Activated CD4-positive, alpha-beta T cell treated with anti-CD3 and anti-CD28 coated beads, Interleukin-2, amount 10 ng/mL, durations not matched to agents 24 days and 14 days (primary cell): ENCODE results near the gene ETV5. TPM values are rescaled to one million over a fixed set of nuclear protein-coding genes. Genes with fewer than 3 reads are reported as not detected.

Experiments used
- DNase-seq: peaks from one replicate; pipeline ENCODE4 v3.0.0; 2022
- H3K27ac Mint-ChIP-seq: one replicate; pipeline ENCODE4 v1.8.0; 2022; ENCODE audit warnings: mild to moderate bottlenecking, mixed read lengths
- H3K27me3 Mint-ChIP-seq: one replicate; pipeline ENCODE4 v1.8.0; 2022; ENCODE audit warnings: mixed read lengths
- H3K36me3 Mint-ChIP-seq: one replicate; pipeline ENCODE4 v1.8.0; 2022; ENCODE audit warnings: low read depth, mild to moderate bottlenecking, mixed read lengths
- H3K4me1 Mint-ChIP-seq: one replicate; pipeline ENCODE4 v1.8.0; 2021; ENCODE audit warnings: mixed read lengths
- H3K4me3 Mint-ChIP-seq: one replicate; pipeline ENCODE4 v1.8.0; 2022; ENCODE audit warnings: mild to moderate bottlenecking, moderate library complexity, mixed read lengths
- H3K9me3 Mint-ChIP-seq: one replicate; pipeline ENCODE4 v1.8.0; 2021; ENCODE audit warnings: mixed read lengths
- intact Hi-C: fragments of 100-400 bp; cut with micrococcal nuclease; formaldehyde crosslinking; loops from one replicate; pipeline ENCODE4 v1.15.1; 2023
- total RNA-seq: library from RNA; stranded (reverse); gene quantifications from 2 replicates; pipeline ENCODE4 v1.2.3, GENCODE V29; 2022

ETV5 gene
- total RNA-seq, 1 donor from 2014 or later = 2.5 TPM

DNA sequence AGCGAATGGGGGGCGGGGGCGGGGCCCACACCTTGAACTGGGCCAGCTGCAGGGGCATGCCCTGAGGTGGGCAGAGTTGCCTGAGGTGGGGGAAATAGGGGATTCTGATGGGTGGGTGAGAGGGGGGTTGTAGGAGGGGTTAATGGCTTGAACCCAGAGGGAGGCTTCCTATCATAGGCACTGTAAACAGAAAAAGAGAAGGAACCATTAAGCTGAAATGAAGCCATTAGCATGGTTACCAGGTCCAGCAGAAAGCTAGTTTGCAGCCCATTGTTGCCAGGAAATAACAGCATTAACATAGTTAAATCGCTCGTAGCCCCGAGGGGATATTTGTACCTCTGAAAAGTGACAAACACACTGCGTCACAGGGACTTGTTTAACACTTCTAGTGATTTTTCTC is 29.0 kb downstream of the ETV5 start:
- Mint-ChIP-seq H3K36me3 (no peaks in the 10 kb centered on the region), H3K4me1 (no peaks in the 10 kb centered on the region), H3K4me3 (no peak overlapping the region), H3K9me3 (no peaks in the 10 kb centered on the region), H3K27me3 (peaks cover 44% of the 10 kb centered on the region), H3K27ac (no peak overlapping the region)
- intact Hi-C loops = no loop called here
- DNase-seq = no peak

DNA sequence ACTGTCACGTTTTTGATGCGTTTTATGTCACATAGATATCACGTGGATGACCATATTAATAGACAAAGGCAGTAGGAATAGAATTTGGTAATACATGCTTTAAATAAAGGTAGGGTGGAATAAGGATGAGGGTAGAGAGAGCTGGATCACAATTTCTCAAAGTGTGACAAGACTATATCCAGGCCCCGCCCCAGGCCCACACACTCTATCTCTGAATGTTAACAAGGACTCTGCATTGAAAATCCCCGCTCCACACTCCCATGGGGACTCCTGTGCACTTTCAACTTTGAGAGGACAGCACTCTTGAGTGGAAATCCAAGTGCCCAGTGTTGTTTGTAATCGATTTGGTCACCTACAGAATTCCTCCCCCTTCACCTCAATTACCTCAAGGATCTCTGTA is 31.4 kb downstream of the ETV5 start:
- H3K27ac Mint-ChIP-seq = no peak overlapping the region
- no peak for DNase-seq
- H3K4me3 Mint-ChIP-seq = no peak overlapping the region
- peaks cover 33% of the 10 kb centered on the region for H3K27me3 Mint-ChIP-seq
- intact Hi-C loops = no loop called here
- no peaks in the 10 kb centered on the region for H3K9me3 Mint-ChIP-seq
- H3K4me1 Mint-ChIP-seq = no peaks in the 10 kb centered on the region
- H3K36me3 Mint-ChIP-seq = no peaks in the 10 kb centered on the region

DNA sequence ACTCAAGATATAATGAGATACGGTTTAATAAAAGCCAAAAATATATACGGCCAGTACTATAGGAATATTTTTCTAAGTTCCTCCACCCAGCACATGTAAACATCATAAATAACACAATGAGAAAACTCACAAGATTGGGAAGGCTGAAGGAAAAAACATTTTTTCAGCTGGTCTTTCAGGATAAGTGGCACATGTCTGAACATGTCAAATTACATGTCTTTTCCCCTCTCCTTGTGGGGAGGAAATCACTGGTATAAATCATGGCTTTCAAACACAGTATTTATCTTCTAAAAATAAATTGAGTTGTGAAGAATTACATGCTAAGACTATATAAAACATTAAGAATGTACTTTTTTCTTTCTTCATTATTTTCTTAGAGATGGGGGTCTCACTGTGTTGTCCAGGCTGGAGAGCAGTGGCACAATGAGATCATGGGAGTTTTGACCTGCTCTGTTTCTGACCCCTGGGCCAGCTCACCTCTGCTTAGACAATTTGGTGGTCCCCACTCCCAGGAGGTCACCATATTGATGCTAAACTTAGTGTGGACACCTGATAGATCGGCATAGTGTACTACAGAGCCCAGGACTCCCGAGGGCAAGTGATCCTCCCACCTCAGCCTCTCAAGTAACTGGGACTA is 32.8 kb downstream of the ETV5 start:
- Mint-ChIP-seq H3K9me3 (no peaks in the 10 kb centered on the region), H3K4me1 (peaks cover 2% of the 10 kb centered on the region), H3K27ac (no peak overlapping the region), H3K4me3 (no peak overlapping the region), H3K27me3 (peaks cover 29% of the 10 kb centered on the region), H3K36me3 (no peaks in the 10 kb centered on the region)
- DNase-seq = no peak
- intact Hi-C loops = no loop called here

DNA sequence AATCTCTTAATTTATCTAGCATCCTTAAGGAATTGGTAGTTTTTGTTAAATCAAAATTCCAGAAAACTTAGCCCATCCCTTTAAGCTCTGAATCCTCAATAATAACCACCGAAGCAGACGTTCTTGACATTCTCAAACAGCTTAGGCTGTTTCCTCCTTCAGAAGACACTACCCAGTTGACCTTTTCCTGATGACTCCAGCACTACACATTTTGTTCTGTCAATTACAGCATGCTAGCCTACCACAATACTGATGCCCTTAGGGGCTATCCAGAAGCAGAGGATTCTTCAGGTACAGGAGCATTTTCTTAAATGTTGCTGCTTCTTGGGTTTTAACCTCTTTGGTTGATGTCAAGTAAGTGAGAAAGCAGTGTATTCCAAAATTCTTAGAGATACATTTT is 33.4 kb downstream of the ETV5 start:
- Mint-ChIP-seq H3K27ac (no peak overlapping the region), H3K27me3 (peaks cover 27% of the 10 kb centered on the region), H3K36me3 (peaks cover 3% of the 10 kb centered on the region), H3K4me1 (peaks cover 7% of the 10 kb centered on the region), H3K4me3 (no peak overlapping the region), H3K9me3 (no peaks in the 10 kb centered on the region)
- intact Hi-C loops = no loop called here
- no peak for DNase-seq

DNA sequence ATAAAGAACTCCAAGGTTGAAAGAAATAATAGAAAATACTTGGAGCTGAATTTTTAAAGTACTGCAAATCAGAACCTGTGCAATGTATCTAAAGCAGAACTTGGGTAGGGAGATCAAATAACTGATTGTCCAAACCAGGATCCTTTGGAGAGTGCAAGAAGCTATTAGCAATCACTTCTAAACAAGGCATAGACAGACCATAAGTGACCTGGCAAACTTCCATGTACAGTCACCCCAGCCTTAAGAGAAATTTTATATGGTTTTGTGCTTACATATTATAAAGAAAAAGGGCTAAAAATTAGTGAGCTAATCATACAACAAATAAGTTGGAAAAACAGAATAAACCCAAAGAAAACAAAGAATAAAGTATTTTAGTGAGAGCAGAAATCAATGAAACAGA is 35.2 kb downstream of the ETV5 start:
- no peak overlapping the region for H3K4me3 Mint-ChIP-seq
- H3K27ac Mint-ChIP-seq = no peak overlapping the region
- intact Hi-C loops = no loop called here
- peaks cover 18% of the 10 kb centered on the region for H3K27me3 Mint-ChIP-seq
- no peaks in the 10 kb centered on the region for H3K9me3 Mint-ChIP-seq
- DNase-seq = no peak
- H3K4me1 Mint-ChIP-seq = peaks cover 12% of the 10 kb centered on the region
- peaks cover 3% of the 10 kb centered on the region for H3K36me3 Mint-ChIP-seq

DNA sequence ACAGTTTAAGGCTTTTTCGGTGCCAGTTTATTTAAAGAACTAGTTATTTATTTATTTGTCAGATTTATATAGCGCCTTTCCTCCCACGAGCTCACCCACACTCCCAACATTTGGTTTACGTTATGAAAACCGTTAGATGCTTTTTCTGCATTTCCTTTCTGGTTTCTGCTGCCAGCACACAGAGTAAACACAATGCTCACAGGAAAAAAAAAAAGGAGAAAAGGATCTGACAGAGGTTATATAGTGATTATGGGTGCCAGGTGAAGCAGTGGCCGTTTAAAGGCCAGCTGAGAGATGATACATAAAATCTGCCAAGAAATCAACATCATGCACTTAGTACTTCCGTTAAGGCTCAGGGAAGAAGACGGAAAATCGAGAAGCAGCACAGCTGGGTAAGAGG is 37.9 kb downstream of the ETV5 start:
- peaks cover 3% of the 10 kb centered on the region for H3K36me3 Mint-ChIP-seq
- no peak overlapping the region for H3K27ac Mint-ChIP-seq
- intact Hi-C loops = no loop called here
- H3K4me1 Mint-ChIP-seq = peaks cover 17% of the 10 kb centered on the region
- no peaks in the 10 kb centered on the region for H3K9me3 Mint-ChIP-seq
- H3K27me3 Mint-ChIP-seq = peaks cover 15% of the 10 kb centered on the region
- DNase-seq = no peak
- H3K4me3 Mint-ChIP-seq = no peak overlapping the region

DNA sequence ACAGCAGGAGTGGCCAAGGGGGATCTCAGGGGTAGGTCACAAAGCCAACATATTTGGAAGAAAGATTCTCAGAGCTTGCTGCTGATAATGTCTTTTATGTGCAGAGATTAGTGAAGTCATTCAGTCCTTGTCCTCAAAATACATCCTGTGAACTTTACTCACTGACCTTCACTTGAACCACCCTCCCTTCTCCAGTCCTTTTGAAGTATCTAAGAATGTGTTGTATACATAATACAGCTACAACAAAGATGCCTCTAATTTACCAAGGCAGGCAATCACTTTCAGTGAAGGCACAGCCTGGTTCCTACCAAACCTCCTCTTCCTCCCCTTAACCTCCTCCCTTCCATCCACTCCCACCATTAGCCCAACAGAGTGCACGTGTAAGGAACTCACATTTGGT is 38.3 kb downstream of the ETV5 start:
- no peak overlapping the region for H3K27ac Mint-ChIP-seq
- intact Hi-C loops = no loop called here
- no peaks in the 10 kb centered on the region for H3K9me3 Mint-ChIP-seq
- H3K4me3 Mint-ChIP-seq = no peak overlapping the region
- no peak for DNase-seq
- H3K36me3 Mint-ChIP-seq = peaks cover 3% of the 10 kb centered on the region
- peaks cover 17% of the 10 kb centered on the region for H3K4me1 Mint-ChIP-seq
- peaks cover 17% of the 10 kb centered on the region for H3K27me3 Mint-ChIP-seq

DNA sequence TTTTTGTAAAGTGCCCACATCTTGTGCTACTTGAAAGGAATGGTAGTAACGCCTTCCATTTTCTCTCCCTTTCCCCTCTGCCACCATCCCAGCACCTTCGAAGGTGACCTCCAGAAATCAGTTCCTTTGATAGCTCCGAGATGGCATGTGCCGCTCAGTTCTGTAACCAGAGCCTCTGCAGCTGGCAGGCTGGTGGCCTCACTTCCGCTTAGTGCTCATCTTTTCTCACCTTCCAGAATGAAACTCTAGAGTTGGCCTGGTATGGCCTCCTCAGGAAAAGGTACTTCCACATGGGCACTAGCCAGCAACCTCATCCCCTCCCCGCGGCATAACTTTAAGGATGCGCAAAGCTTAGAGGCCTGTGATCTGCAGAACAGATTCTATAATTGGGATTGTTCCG is 38.8 kb downstream of the ETV5 start:
- Mint-ChIP-seq H3K27me3 (peaks cover 18% of the 10 kb centered on the region), H3K4me3 (no peak overlapping the region), H3K9me3 (no peaks in the 10 kb centered on the region), H3K27ac (no peak overlapping the region), H3K36me3 (peaks cover 3% of the 10 kb centered on the region), H3K4me1 (peaks cover 17% of the 10 kb centered on the region)
- no peak for DNase-seq
- intact Hi-C loops = no loop called here

DNA sequence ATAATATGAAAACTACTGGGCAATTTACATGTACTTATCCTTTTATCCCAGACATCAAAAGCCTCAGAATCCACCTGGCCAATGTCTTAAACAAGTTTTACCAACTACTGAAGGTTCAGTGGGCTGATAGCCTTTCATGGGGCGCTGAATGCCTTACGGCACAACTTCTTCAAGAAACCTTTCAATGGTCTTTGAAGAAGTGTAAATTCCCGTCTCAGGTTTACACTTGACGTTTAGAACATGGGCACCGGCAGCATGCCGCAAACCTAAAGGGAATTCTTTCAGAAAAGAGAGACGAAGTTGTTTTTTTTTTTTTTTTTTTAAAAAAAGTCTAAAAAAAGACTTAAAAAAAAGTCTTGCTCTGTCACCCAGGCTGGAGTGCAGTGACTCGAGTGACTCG is 39.7 kb downstream of the ETV5 start:
- DNase-seq = no peak
- H3K9me3 Mint-ChIP-seq = no peaks in the 10 kb centered on the region
- intact Hi-C loops = loop anchor here (10.0 kb wide), 1 partner anchor 176 kb away; no protein-coding TSS in a partner anchor
- no peak overlapping the region for H3K4me3 Mint-ChIP-seq
- peaks cover 24% of the 10 kb centered on the region for H3K27me3 Mint-ChIP-seq
- peaks cover 3% of the 10 kb centered on the region for H3K36me3 Mint-ChIP-seq
- H3K4me1 Mint-ChIP-seq = peaks cover 17% of the 10 kb centered on the region
- no peak overlapping the region for H3K27ac Mint-ChIP-seq

DNA sequence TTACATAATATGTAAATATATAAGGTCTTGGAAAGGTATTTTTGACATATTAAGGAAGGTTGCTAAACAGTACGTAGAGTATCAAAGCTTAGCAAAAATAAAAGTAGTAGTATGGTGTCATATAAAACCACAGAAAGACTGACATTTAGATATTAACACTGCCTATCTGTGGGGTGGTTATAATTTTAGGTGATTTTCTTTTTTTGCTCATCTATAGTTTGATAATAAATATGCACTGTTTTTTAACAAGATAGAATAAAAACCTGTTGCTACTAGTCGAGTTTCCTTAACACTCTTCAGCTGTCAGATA is 40.7 kb downstream of the ETV5 start:
- Mint-ChIP-seq H3K4me1 (peaks cover 17% of the 10 kb centered on the region), H3K9me3 (no peaks in the 10 kb centered on the region)
- no peak for DNase-seq

DNA sequence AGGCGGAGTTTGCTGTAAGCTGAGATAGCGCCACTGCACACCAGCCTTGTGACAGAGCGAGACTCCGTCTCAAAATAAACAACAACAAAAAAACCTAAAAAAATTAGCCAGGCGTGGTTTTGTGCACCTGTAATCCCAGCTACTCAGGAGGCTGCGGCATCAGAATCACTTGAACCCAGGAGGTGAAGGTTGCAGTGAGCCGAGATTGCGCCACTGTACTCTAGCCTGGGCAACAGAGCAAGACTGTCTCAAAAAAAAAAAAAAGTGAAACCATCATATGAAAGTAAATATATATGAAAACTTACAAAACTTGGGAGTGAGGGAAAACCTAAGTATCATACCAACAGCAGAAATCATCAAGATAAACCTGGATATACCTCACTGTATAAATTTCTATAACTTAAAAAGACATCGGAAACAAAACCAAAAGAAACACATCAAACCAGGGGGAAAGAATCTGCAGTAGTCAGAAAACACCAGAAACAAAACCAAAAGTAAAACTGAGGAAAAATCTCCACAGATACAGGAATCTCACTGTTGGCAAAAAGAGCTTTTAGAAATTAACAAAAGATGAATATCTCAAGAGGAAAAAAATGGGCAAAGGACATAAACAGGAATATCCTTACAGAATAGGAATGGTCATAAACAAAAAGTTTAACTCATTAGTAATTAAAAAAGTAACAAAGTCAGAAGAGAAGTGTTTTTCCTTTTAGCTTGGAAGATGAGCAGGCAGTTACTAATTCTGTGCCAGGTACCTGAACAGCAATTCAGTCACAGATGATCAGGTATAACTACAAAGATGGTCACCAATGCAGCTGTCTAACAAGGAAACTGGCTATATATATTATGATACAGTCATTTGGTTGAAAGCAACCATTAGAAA is 41.3 kb downstream of the ETV5 start:
- peak; percentile 58 for DNase-seq
- peak overlapping the region; percentile 78 for H3K4me3 Mint-ChIP-seq
- H3K27ac Mint-ChIP-seq = peak overlapping the region; percentile 2
- peaks cover 17% of the 10 kb centered on the region for H3K4me1 Mint-ChIP-seq
- H3K27me3 Mint-ChIP-seq = peaks cover 34% of the 10 kb centered on the region
- peaks cover 3% of the 10 kb centered on the region for H3K36me3 Mint-ChIP-seq
- intact Hi-C loops = loop anchor here (10.0 kb wide), 1 partner anchor 177 kb away; no protein-coding TSS in a partner anchor
- H3K9me3 Mint-ChIP-seq = no peaks in the 10 kb centered on the region

More for the DNA sequence above, 40.7 kb downstream of the ETV5 start:
- Mint-ChIP-seq H3K27ac (no peak overlapping the region), H3K36me3 (peaks cover 3% of the 10 kb centered on the region), H3K4me3 (no peak overlapping the region), H3K27me3 (peaks cover 31% of the 10 kb centered on the region)
- intact Hi-C loops = loop anchor here (10.0 kb wide), 1 partner anchor 177 kb away; no protein-coding TSS in a partner anchor

DNA sequence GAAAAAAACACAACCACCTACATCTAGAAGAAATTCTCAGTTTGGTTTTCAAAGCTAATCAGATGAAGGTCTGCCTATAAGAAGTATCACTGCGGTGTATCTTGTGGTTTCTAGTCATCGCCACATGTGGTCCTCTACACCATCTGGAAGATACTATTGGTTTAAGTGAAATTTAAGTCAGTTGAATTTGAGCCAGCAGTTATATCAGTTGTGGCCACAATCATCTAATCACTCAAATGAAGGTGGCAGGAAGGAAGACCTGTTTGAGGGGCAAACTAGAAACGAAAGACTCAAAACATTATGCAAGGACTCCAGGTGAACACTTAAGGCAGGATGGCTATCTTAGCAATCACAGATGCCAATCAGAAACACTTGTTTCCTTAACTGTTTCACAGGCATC is 48.7 kb downstream of the ETV5 start:
- no peaks in the 10 kb centered on the region for H3K9me3 Mint-ChIP-seq
- H3K4me3 Mint-ChIP-seq = no peak overlapping the region
- no peak overlapping the region for H3K27ac Mint-ChIP-seq
- peaks cover 73% of the 10 kb centered on the region for H3K27me3 Mint-ChIP-seq
- no peaks in the 10 kb centered on the region for H3K36me3 Mint-ChIP-seq
- intact Hi-C loops = loop anchor here (2.0 to 10.0 kb wide), 2 partner anchors 51 to 185 kb away; no protein-coding TSS in a partner anchor
- H3K4me1 Mint-ChIP-seq = peaks cover 10% of the 10 kb centered on the region
- DNase-seq = peak; percentile 70

DNA sequence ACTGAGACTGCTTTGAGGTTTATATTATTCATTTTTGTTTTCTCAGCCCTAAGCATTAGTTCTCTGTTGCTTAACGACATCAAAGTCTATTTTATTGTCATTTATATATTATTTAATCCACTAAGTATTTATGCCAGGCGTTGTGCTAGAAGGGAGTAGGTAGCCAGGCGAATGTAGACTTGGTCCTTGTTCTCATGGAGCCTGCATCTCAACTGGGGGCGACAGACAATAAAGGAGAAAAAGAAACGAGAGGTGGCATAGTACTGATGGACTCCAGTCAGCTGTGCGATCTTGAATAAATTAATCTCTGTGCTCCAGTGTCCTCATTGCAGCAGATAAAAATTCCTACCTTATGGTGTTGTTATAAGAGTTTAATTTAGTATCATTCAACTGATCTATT is 49.7 kb downstream of the ETV5 start:
- Mint-ChIP-seq H3K4me3 (no peak overlapping the region), H3K4me1 (peaks cover 10% of the 10 kb centered on the region), H3K9me3 (no peaks in the 10 kb centered on the region), H3K27ac (no peak overlapping the region), H3K36me3 (no peaks in the 10 kb centered on the region), H3K27me3 (peaks cover 69% of the 10 kb centered on the region)
- intact Hi-C loops = no loop called here
- no peak for DNase-seq

DNA sequence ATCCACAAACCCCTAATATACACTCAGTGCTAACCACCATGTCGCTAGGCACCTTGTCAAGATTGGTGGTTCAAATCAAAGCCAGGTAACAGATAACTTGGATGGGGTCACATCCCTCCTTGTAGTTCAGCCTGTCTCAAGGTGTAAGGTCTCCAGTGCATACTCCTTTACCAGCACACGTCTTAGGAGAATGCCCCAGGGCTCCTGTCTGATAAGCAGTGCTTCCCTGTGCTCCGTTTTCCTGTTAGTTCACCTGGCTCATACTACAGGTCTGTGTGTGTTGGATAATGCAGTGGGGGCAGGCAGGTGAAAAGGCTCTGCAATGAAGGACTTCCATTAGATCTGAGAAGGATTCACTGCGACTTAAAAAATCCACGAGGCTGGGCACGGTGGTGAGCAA is 50.7 kb downstream of the ETV5 start:
- H3K27ac Mint-ChIP-seq = no peak overlapping the region
- peaks cover 65% of the 10 kb centered on the region for H3K27me3 Mint-ChIP-seq
- H3K9me3 Mint-ChIP-seq = no peaks in the 10 kb centered on the region
- H3K36me3 Mint-ChIP-seq = no peaks in the 10 kb centered on the region
- H3K4me1 Mint-ChIP-seq = peaks cover 10% of the 10 kb centered on the region
- no peak overlapping the region for H3K4me3 Mint-ChIP-seq
- DNase-seq = no peak
- intact Hi-C loops = no loop called here
